ENCODE data around the gene PET117.
A peak's percentile ranks its signal among the peaks of the same experiment; 100 is the strongest.
"Not testable (repeated sequence)": the region's sequence is repeated elsewhere in the genome, so short reads cannot be mapped to it uniquely, and the experiment has no call there.

The PET117 gene

GRCh38 chr20:18137412-18138265 lies at the start of gene PET117, which contains the start of gene KAT14:
Gene PET117 (plus strand): TSS chr20:18137863. CDS start chr20:18137956, 93 bp downstream.
Gene KAT14 (plus strand): TSS chr20:18137863. CDS start chr20:18142661, 4,798 bp downstream.
- Histone ChIP-seq H3K9ac (ENCODE audit: low read depth in 1 of 2, low read length in 2 of 2) (peak within 1 kb of the TSS; percentile 75 to 82), H3K9me3 (ENCODE audit: control insufficient read depth in 1 of 2, low read length in 2 of 2) (no peaks in the 10 kb centered on the region), H3K4me1 (ENCODE audit: control insufficient read depth in 1 of 2, insufficient read depth in 2 of 2, low read length in 2 of 2) (peaks cover 15 to 29% of the 10 kb centered on the region in 2 donors), H3K27ac (ENCODE audit: low read depth, low read length) (peak within 1 kb of the TSS; percentile 93), H3K4me3 (ENCODE audit: low read depth in 1 of 2, low read length in 2 of 2) (peak within 1 kb of the TSS; percentile 83 to 98), H3K36me3 (ENCODE audit: control insufficient read depth in 1 of 2, insufficient read depth in 2 of 2, low read length in 2 of 2) (peaks cover 5 to 7% of the 10 kb centered on the region in 2 donors), H3K27me3 (ENCODE audit: control insufficient read depth in 1 of 2, insufficient read depth in 2 of 2, low read length in 2 of 2) (no peaks in the 10 kb centered on the region)

- H3K27me3 ChIP-seq (ENCODE audit: control insufficient read depth in 1 of 2, insufficient read depth in 2 of 2, low read length in 2 of 2); H3K9ac ChIP-seq (ENCODE audit: low read depth in 1 of 2, low read length in 2 of 2); H3K27ac ChIP-seq (ENCODE audit: low read depth, low read length); H3K9me3 ChIP-seq (ENCODE audit: control insufficient read depth in 1 of 2, low read length in 2 of 2); H3K4me3 ChIP-seq (ENCODE audit: low read depth in 1 of 2, low read length in 2 of 2); H3K36me3 ChIP-seq (ENCODE audit: control insufficient read depth in 1 of 2, insufficient read depth in 2 of 2, low read length in 2 of 2); H3K4me1 ChIP-seq (ENCODE audit: control insufficient read depth in 1 of 2, insufficient read depth in 2 of 2, low read length in 2 of 2): not testable (repeated sequence)
Measured at GRCh38 chr20:18088298-18088697, 49.4 kb upstream of the PET117 start.

GRCh38 chr20:18088841-18089240 lies 48.8 kb upstream of the PET117 start:
- not testable (repeated sequence) for H3K27ac ChIP-seq (ENCODE audit: low read depth, low read length); H3K9ac ChIP-seq (ENCODE audit: low read depth in 1 of 2, low read length in 2 of 2); H3K36me3 ChIP-seq (ENCODE audit: control insufficient read depth in 1 of 2, insufficient read depth in 2 of 2, low read length in 2 of 2); H3K4me3 ChIP-seq (ENCODE audit: low read depth in 1 of 2, low read length in 2 of 2); H3K27me3 ChIP-seq (ENCODE audit: control insufficient read depth in 1 of 2, insufficient read depth in 2 of 2, low read length in 2 of 2); H3K9me3 ChIP-seq (ENCODE audit: control insufficient read depth in 1 of 2, low read length in 2 of 2); H3K4me1 ChIP-seq (ENCODE audit: control insufficient read depth in 1 of 2, insufficient read depth in 2 of 2, low read length in 2 of 2)

GRCh38 chr20:18090044-18090443 lies 47.6 kb upstream of the PET117 start:
- Histone ChIP-seq H3K4me1 (ENCODE audit: control insufficient read depth in 1 of 2, insufficient read depth in 2 of 2, low read length in 2 of 2) (peaks cover 0 to 8% of the 10 kb centered on the region in 2 donors), H3K9ac (ENCODE audit: low read depth in 1 of 2, low read length in 2 of 2) (no peak overlapping the region), H3K27me3 (ENCODE audit: control insufficient read depth in 1 of 2, insufficient read depth in 2 of 2, low read length in 2 of 2) (no peaks in the 10 kb centered on the region), H3K4me3 (ENCODE audit: low read depth in 1 of 2, low read length in 2 of 2) (no peak overlapping the region), H3K27ac (ENCODE audit: low read depth, low read length) (no peak overlapping the region), H3K36me3 (ENCODE audit: control insufficient read depth in 1 of 2, insufficient read depth in 2 of 2, low read length in 2 of 2) (no peaks in the 10 kb centered on the region), H3K9me3 (ENCODE audit: control insufficient read depth in 1 of 2, low read length in 2 of 2) (no peaks in the 10 kb centered on the region)

GRCh38 chr20:18090477-18090876 lies 47.2 kb upstream of the PET117 start:
- Histone ChIP-seq H3K27ac (ENCODE audit: low read depth, low read length) (no peak overlapping the region), H3K36me3 (ENCODE audit: control insufficient read depth in 1 of 2, insufficient read depth in 2 of 2, low read length in 2 of 2) (no peaks in the 10 kb centered on the region), H3K27me3 (ENCODE audit: control insufficient read depth in 1 of 2, insufficient read depth in 2 of 2, low read length in 2 of 2) (no peaks in the 10 kb centered on the region), H3K4me1 (ENCODE audit: control insufficient read depth in 1 of 2, insufficient read depth in 2 of 2, low read length in 2 of 2) (peaks cover 0 to 8% of the 10 kb centered on the region in 2 donors), H3K4me3 (ENCODE audit: low read depth in 1 of 2, low read length in 2 of 2) (no peak overlapping the region), H3K9me3 (ENCODE audit: control insufficient read depth in 1 of 2, low read length in 2 of 2) (no peaks in the 10 kb centered on the region), H3K9ac (ENCODE audit: low read depth in 1 of 2, low read length in 2 of 2) (no peak overlapping the region)

GRCh38 chr20:18091623-18092022 lies 46.0 kb upstream of the PET117 start:
- Histone ChIP-seq H3K27me3 (ENCODE audit: control insufficient read depth in 1 of 2, insufficient read depth in 2 of 2, low read length in 2 of 2) (no peaks in the 10 kb centered on the region), H3K9me3 (ENCODE audit: control insufficient read depth in 1 of 2, low read length in 2 of 2) (no peaks in the 10 kb centered on the region), H3K9ac (ENCODE audit: low read depth in 1 of 2, low read length in 2 of 2) (no peak overlapping the region), H3K4me3 (ENCODE audit: low read depth in 1 of 2, low read length in 2 of 2) (peak overlapping the region in 1 of 2 donors; percentile 62), H3K4me1 (ENCODE audit: control insufficient read depth in 1 of 2, insufficient read depth in 2 of 2, low read length in 2 of 2) (peaks cover 0 to 8% of the 10 kb centered on the region in 2 donors), H3K27ac (ENCODE audit: low read depth, low read length) (no peak overlapping the region), H3K36me3 (ENCODE audit: control insufficient read depth in 1 of 2, insufficient read depth in 2 of 2, low read length in 2 of 2) (no peaks in the 10 kb centered on the region)

- Histone ChIP-seq H3K36me3 (ENCODE audit: control insufficient read depth in 1 of 2, insufficient read depth in 2 of 2, low read length in 2 of 2) (no peaks in the 10 kb centered on the region), H3K9me3 (ENCODE audit: control insufficient read depth in 1 of 2, low read length in 2 of 2) (no peaks in the 10 kb centered on the region), H3K27ac (ENCODE audit: low read depth, low read length) (no peak overlapping the region), H3K4me1 (ENCODE audit: control insufficient read depth in 1 of 2, insufficient read depth in 2 of 2, low read length in 2 of 2) (peaks cover 0 to 8% of the 10 kb centered on the region in 2 donors), H3K9ac (ENCODE audit: low read depth in 1 of 2, low read length in 2 of 2) (no peak overlapping the region), H3K27me3 (ENCODE audit: control insufficient read depth in 1 of 2, insufficient read depth in 2 of 2, low read length in 2 of 2) (no peaks in the 10 kb centered on the region), H3K4me3 (ENCODE audit: low read depth in 1 of 2, low read length in 2 of 2) (no peak overlapping the region)
Measured at GRCh38 chr20:18092890-18093289, 44.8 kb upstream of the PET117 start.

- Histone ChIP-seq H3K27ac (ENCODE audit: low read depth, low read length) (no peak overlapping the region), H3K4me1 (ENCODE audit: control insufficient read depth in 1 of 2, insufficient read depth in 2 of 2, low read length in 2 of 2) (peaks cover 0 to 8% of the 10 kb centered on the region in 2 donors), H3K9ac (ENCODE audit: low read depth in 1 of 2, low read length in 2 of 2) (no peak overlapping the region), H3K36me3 (ENCODE audit: control insufficient read depth in 1 of 2, insufficient read depth in 2 of 2, low read length in 2 of 2) (no peaks in the 10 kb centered on the region), H3K4me3 (ENCODE audit: low read depth in 1 of 2, low read length in 2 of 2) (no peak overlapping the region), H3K9me3 (ENCODE audit: control insufficient read depth in 1 of 2, low read length in 2 of 2) (no peaks in the 10 kb centered on the region), H3K27me3 (ENCODE audit: control insufficient read depth in 1 of 2, insufficient read depth in 2 of 2, low read length in 2 of 2) (no peaks in the 10 kb centered on the region)
Measured at GRCh38 chr20:18093388-18093787, 44.3 kb upstream of the PET117 start.

GRCh38 chr20:18094191-18094590 lies 43.5 kb upstream of the PET117 start:
- H3K27ac ChIP-seq (ENCODE audit: low read depth, low read length) = no peak overlapping the region
- peaks cover 0 to 8% of the 10 kb centered on the region in 2 donors for H3K4me1 ChIP-seq (ENCODE audit: control insufficient read depth in 1 of 2, insufficient read depth in 2 of 2, low read length in 2 of 2)

GRCh38 chr20:18100569-18100968 lies 37.1 kb upstream of the PET117 start:
- not testable (repeated sequence) for H3K4me3 ChIP-seq (ENCODE audit: low read depth in 1 of 2, low read length in 2 of 2); H3K27ac ChIP-seq (ENCODE audit: low read depth, low read length); H3K36me3 ChIP-seq (ENCODE audit: control insufficient read depth in 1 of 2, insufficient read depth in 2 of 2, low read length in 2 of 2); H3K27me3 ChIP-seq (ENCODE audit: control insufficient read depth in 1 of 2, insufficient read depth in 2 of 2, low read length in 2 of 2); H3K9me3 ChIP-seq (ENCODE audit: control insufficient read depth in 1 of 2, low read length in 2 of 2); H3K9ac ChIP-seq (ENCODE audit: low read depth in 1 of 2, low read length in 2 of 2); H3K4me1 ChIP-seq (ENCODE audit: control insufficient read depth in 1 of 2, insufficient read depth in 2 of 2, low read length in 2 of 2)

More at GRCh38 chr20:18094191-18094590, 43.5 kb upstream of the PET117 start:
- H3K4me3 ChIP-seq (ENCODE audit: low read depth in 1 of 2, low read length in 2 of 2) = no peak overlapping the region
- no peaks in the 10 kb centered on the region for H3K9me3 ChIP-seq (ENCODE audit: control insufficient read depth in 1 of 2, low read length in 2 of 2)
- no peak overlapping the region for H3K9ac ChIP-seq (ENCODE audit: low read depth in 1 of 2, low read length in 2 of 2)
- H3K36me3 ChIP-seq (ENCODE audit: control insufficient read depth in 1 of 2, insufficient read depth in 2 of 2, low read length in 2 of 2) = no peaks in the 10 kb centered on the region
- no peaks in the 10 kb centered on the region for H3K27me3 ChIP-seq (ENCODE audit: control insufficient read depth in 1 of 2, insufficient read depth in 2 of 2, low read length in 2 of 2)

All from duodenal mucosa (tissue), 2 donors.